Stimulated activated CD4-positive, alpha-beta T cell treated with anti-CD3 and anti-CD28 coated beads, Interleukin-4, amount 100 ng/mL, for 48 hours (primary cell): ENCODE measurements around the gene FAM120C.

ENCODE experiments used
- DNase-seq, 2 donors: peaks; one replicate each; pipeline ENCODE4 v3.0.0-alpha.2; 2020; ENCODE audit warnings: low read depth in 2 of 2

The FAM120C gene, protein sequence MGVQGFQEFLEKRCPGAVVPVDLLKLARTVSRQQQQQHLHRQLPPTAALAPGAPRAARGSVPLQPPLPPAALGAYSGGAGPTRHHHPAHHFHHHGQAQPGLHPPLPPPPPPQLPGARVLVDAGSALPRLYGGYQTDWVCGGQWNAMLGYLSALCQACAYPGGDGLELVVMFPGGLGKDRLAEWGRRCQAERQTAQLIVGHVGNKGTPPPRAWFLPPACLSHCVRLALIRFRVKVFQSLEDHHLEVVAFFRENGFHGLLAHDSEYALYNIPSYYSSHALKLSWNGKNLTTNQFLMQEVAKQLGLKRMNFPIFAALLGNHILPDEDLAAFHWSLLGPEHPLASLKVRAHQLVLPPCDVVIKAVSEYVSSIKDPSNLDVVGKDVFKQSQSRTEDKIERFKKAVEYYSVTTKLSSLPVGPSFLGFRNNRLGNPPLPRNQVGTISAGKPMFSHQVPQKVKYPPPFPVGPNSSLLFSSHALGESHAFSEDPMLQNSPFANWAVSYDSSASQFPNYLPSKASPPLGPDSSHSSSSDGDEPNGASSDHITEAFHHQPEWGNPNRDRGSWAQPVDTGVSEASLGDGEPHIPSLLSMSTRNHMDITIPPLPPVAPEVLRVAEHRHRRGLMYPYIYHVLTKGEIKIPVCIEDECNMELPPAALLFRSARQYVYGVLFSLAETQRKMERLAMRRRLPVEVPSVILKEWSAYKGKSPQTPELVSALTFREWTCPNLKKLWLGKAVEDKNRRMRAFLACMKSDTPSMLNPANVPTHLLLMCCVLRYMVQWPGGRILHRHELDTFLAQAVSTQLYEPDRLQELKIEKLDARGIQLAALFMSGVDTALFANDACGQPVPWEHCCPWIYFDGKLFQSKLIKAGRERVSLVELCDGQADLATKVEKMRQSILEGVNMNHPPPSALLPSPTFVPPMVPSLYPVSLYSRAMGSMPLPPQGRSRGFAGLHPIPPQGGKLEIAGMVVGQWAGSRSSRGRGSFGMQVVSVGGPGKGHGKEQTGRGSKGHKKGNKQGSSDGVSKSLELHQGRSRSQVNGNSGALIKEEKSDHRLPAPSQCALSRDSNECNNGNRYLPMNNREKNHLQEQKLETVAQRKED

DNA sequence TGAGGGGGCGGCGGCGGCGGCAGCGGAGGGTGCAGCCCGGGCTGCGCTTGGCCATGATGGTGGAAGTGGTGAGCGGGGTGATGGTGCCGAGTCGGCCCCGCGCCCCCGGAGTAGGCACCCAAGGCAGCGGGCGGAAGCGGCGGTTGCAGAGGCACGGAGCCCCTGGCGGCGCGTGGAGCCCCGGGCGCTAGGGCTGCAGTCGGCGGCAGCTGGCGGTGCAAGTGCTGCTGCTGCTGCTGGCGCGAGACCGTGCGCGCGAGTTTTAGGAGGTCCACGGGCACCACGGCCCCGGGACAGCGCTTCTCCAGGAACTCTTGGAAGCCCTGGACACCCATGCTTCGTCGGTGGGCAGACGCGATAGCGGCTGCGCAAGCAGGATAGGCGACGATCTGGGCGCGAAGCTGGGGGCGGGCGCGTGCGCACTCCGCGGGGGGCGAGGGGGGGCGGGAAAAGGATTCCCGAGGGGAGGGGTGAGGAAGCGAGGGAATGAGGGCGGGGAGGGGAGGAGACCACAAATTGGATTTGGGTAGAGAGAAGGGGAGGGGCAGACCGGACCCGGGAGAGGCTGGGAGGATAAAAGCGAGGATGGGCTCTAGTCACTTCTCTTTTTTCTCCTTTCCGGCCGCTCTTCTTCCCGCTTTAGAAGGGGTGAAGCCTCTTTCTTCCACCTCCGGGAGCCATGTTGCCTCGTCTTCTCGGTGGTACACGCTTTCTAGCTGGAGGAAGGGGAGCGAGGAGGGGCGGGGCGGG lies at the start of gene FAM120C:
Gene FAM120C, minus strand, starts transcription at position 391 of the 750 bp plus-strand sequence. Its CDS starts 56 bp downstream, at position 335.
- DNase-seq, result peak; percentile 51 to 53

DNA sequence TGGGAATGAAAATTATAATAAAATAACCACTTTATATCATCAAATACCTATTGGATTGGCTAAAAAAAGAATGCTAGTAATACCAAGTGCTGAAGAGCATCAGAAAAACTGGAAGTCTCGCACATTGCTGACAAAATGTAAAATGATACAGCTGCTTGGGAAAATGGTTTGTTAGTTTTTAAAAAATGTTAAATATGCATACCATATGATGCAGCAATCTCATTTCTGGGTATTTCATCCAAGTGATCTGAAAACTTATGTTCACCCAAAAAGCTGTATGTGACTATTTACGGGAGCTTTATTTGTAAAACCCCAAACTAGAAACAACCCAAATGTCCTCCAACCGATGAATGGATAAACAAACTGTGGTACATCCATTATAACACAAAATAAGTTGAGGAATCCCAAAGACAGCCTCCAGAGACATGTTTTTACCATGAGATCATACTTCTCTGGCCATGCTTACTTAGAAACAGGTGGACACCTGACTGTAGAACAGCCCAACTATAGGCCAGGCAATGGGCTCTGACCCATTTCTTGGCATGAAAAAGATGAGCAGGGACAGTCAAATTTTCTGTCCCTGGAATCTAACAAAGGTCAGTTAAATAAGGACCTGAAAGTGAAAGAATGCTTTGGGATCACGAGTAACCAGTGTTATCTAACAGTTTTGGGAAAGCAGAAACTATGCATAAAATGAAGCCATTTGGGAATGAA lies 47.5 kb upstream of the FAM120C start:
- no peak for DNase-seq

DNA sequence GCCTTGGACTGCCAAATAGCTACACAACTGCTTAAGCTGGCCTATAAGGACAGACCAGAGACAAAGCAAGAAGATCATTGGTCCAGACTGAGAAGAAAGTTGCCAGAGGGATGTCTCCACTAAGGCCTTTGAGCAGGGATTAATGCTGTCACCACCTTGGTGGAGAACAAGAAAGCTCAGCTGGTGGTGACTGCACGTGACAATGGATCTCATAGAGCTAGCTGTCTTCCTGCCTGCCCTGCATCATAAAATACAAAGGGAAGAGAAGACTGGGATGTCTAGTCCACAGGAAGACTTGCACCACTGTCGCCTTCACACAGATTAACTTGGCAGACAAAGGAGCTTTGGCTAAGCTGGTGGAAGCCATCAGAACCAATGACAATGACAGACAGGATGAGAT lies 40.5 kb upstream of the FAM120C start:
- no peak for DNase-seq

DNA sequence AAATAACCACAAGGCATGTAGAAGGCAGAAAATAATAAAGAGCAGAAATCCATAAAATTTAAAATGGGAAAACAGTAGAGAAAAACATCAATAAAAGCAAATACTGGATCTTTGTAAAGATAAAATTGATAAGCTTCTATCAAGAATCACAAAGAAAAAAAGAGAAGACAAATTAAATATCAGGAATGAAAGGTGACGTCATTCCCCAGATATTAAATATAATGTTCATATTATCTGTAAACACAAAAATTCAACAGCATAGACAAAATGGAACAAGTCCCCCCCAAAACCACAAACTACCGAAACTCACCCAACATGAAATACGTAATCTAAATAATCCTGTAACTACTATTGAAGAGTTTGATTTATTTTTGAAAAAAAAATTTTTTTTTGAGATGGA lies 30.5 kb upstream of the FAM120C start:
- no peak for DNase-seq

DNA sequence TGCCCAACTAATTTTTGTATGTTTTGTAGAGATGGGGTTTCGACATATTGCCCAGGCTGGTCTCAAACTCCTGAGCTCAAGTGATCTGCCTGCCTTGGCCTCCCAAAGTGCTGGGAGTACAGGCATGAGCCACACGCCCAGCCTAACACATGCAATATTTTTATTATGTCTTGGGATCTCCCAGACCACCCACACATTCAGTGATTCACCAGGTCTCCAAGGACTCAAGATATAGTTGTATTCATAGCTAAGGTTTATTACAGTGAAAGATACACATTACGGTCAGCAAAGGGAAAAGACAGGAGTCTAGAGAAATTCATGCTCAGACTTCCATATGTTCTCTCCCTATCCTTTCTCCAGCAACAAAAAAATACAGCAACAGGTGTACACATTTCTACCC lies 25.5 kb upstream of the FAM120C start:
- DNase-seq, result no peak

DNA sequence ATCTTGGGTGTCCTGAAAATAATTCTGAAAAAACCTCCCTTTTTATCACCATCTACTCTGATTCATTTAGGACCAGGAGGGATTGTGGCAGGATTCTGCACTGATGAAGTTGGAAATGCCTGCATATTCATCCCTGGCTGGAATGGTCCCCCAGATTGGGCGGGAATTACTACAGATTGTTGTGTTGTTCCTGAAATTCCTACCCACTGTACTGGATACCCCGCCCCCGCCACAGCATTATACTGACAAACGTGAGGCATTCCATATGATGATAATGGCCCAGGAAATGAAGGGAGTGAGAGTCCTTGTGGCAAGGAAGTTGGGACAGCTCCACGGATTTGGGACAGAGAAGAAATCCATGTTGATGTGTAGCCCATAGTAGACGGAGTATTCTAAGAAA lies 15.2 kb upstream of the FAM120C start:
- DNase-seq, result no peak

DNA sequence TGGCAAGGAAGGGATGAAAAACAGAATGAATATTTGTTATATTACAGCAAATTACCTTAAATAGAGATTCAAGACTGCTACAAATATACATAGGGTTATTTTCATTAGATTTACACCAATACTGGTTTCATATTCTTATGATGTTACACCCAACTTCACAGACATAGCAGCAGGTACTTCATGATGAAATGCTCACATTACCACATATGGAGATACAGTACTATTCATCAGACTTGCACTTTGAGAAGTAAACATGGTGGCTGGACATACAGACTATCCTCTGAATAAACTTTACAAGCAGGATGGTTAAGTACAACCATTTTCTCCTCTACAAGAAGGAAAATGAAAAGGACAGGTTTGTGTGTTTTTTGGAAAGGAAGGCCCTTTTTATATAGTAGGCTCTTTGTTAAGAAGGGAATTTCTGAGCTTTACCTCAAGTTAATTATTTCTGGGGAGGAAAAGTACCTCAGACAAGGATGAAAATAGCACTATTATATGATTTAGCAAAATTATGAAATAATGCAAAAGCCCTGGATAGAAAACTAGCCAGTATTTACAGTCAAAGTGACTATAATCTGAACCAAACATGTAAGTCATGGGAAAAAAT lies 12.0 kb upstream of the FAM120C start:
- no peak for DNase-seq

DNA sequence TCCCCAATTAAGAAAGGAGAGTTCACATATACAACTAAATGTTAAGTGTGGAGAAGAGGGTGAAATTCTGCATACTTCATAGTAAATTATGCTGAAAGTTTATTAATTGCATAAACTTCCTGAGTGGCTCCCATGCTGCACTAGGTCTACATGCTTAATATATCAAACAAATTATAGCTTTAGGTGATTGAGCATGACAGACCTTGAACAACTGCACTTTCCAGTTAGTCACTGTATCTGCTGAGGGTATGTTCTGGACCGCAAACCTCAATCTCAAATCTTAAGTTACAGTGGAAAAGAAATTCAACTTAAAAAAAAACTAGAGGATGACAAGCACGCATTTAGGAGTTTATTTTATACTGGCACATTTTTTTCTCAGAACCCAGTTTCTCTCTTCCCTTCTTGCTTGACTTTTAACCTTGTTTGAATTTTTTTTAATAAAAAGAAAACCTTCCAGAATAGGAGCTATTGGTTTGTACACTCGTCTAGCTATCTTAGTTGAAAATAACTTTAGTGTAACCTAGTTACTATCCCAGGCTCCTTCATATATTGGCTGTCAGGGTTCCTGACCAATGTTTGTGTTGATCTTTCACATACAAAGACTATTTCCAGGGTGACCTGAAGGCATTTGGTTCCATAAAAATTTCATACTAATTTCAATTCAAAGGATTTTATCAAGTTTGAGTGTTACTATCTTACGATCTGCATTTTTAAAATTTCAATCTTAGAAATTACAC lies 10.2 kb upstream of the FAM120C start:
- DNase-seq, result no peak

DNA sequence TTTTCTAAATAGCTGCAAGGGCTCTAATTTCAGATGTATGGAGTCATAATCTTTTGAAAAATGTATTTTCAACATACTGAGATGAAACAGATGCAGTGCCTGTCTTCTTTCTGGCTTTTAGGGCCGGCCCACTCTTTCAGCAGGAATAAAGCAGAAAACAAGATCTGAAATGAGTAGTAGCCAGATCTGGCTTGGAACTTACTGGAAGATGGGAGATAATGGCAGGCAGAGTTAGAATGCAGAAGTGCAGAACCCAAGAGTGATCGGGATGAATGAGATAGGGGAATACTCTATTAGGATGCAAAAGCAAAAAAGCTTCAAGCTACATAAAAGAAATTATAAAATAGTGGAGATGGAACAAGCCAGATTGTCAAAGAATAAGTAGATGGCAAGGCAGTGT lies 1.4 kb upstream of the FAM120C start:
- no peak for DNase-seq

DNA sequence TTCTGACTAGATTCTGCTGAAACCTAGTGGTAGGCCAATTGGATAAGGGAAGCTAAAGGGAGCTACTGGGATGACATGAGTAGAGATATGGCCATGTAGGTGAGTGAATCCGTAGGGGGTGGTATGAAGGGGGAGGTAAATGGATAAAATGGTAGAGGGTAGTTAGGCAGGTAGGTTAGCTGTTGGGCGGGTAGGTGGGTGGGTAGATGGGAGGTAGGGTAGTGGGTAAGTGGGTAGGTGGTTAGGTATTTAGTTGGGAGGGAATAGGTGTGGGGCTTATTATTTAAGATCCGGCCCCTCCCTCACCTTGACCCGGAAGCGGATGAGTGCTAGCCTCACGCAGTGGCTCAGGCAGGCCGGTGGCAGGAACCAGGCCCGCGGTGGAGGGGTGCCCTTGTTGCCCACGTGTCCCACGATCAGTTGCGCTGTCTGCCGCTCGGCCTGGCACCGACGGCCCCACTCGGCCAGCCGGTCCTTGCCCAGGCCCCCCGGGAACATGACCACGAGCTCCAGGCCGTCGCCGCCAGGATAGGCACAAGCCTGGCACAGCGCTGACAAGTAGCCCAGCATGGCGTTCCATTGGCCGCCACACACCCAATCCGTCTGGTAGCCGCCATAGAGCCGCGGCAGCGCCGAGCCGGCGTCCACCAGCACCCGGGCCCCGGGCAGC lies 725 bp downstream of the FAM120C start:
- DNase-seq, result peak; percentile 46 to 56

DNA sequence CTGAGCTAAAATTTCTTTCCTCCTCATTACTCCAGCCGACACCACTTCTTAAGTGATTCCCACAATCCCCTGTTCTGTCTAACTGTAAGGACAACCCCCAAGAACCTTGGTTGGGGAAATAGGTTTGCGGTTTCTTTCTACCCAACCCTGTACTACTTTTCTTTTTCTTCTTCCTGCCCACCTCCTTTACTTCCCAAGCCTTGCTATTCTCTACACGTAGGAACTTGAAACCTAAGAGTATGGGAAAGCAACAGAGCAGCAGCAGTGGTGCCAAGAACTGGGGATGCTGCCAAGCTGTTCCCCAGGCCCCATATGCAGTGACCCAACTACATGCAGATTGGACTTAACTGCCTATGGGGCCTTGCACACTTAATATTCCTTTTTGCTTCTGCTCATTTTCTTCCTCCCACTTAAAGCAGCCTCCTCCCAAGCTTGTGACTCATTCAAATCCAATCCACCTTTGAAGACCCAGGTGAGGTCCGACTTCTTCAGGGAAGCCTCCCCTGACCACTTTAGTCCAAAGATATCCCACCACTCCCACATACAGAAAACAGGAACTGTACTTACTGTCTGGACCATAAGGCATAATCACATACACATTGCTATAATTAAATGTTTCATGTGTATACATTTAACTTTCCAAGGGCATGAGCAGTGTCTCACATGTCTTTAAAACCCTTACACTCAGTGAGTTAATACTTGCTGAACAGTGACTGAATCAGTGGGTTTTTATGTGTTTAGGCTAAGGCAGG lies 1.7 kb downstream of the FAM120C start:
- no peak for DNase-seq

DNA sequence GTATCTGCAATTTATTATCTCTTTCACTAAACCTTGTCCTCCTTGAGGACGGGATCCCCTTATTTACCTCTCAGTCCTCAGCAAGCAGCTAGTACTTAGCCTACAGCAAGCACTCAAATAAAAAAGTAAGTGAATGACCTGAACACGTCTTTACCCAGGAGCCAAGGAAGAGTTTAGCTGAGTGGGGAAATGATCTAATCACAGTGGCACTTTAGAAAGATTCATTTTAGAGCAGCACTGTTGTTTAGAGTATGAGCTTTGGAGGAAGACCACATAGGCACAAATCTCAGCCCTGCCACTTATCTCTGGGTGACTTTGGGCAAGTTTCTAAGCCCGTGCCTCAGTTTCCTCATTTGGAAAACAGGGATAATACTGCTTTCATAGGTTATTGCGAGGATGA lies 2.7 kb downstream of the FAM120C start:
- no peak for DNase-seq

DNA sequence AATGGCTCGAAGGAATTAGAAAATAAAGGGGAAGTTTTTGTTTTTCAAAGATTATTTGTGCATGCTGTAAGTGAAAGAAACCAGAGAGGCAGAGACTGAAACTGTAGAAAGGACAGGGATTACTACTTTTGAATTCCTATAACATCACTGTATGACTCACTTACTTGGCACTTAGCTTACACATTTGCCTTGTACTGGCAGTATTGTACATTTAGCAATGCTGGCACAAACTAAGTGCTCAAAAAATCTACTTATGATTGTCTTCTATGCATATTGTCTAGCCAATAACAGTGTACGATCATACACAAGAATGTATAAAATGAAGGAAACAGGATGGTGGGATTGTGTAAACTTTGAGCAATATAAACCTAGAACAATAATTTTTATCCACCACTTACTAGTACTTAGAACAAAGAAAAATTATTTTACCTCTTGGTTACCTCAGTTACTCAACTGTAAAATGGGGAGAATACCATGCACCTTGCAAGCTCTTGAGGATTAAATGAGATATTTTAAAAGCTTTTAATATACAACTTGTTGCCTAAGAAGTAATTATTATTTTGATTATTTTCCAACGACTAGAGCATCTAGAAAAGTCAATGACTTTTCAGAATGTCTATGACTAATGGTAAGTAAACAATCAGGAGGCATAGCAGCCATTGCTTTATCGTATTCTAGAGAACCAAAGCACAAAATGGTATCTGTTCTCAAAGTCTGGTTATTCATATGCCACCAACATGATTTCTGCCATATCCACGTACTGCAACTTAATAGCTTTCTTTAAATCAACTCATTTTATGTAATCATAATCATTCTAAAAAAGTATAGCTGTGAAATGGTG lies 4.7 kb downstream of the FAM120C start:
- DNase-seq, result no peak

DNA sequence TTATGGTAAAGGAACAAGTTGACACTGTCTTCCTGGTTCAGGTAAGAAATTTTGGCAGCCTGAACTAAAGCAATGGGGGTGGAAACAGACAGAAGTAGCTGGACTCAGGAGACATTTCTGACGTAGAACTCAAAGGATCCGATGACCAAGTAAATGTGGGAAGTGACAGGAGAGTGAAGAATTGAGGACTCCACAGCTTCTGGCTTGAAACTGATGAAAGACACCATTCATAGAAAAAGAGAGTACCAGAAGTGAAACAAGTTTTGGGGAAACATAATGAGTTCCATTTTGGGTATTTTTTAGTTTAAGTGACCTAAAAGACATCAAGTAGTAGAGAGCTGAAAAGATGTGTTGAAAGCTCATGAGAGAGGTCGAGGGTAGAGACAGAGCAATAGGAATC lies 5.7 kb downstream of the FAM120C start:
- no peak for DNase-seq

DNA sequence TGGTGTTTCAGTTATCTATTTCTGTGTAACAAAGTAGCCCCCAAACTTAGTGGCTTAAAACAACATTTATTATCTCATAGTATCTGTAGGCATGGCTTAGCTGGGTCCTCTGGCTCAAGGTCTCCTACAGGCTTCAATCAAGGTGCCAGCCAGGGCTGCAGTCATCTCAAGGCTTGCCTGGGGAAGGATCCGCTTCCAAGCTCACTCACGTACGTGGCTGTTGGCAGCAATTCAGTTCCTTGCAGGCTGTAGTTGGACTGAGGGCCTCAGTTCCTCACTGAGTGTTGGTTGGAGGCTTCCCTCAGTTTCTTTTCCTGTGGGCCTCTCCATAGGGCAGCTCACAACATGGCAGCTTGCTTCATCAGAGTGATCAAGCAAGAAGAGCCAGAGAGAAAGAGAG lies 9.3 kb downstream of the FAM120C start:
- no peak for DNase-seq

DNA sequence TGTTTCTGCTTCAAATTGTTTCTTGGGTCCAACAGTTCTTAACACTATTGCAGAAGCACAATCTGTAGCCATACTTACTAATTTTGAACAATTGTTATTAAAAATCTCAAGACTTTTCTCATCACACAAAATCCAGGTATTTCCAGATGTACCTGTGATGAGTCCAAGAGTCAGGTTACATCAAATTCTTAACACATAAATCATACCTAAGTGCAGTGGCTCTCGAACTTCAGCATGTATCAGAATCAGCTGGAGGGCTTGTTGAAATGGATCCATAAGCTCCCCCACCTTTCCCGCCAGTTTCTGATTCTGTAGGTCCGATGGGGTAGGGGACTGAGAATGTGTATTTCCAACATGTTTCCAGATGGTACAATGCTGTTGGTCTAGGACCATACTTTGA lies 10.6 kb downstream of the FAM120C start:
- DNase-seq, result no peak

DNA sequence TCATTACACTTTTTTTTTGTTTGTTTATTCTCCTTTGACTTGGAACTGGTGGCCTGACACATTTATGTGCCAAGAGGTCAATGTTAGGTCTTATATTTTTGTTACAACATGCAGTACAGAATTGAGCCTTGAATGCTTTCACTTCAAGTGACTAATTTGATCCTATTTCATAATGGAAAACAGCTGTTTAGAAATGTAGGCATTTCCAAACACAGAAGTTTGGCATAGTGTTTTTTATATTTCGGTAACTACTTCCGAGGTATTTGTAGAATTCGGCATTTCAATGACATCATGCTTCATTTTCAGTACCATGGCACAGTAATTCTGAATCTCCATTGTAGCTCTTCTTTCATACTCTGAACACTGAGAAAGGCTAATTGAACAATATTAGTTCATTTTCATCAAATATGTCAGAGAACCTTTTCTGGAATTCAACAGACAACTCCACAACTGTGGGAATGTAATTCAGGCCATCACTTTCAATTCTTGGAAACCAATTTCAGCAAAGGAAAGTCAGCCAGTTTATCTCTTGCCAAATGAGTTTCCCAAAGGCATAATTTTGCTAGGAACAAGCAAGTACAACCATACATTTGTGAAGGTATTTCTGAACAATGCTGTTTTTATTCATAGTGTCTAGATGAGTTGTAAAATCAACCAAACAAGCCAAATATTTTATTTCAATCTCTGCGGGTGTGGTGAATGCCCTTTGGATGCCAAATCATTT lies 11.4 kb downstream of the FAM120C start:
- no peak for DNase-seq
